ENCODE measurements around the gene CERS6. TPM values are rescaled to one million over a fixed set of nuclear protein-coding genes. Genes with fewer than 3 reads are reported as not detected.

The CERS6 gene
- total and polyA plus RNA-seq, 10 of the 15 experiments (the other 5 are each of a cell fraction or from before 2014, with no cell fraction given) = 1.3 to 20.4 (median 14.1) TPM

DNA sequence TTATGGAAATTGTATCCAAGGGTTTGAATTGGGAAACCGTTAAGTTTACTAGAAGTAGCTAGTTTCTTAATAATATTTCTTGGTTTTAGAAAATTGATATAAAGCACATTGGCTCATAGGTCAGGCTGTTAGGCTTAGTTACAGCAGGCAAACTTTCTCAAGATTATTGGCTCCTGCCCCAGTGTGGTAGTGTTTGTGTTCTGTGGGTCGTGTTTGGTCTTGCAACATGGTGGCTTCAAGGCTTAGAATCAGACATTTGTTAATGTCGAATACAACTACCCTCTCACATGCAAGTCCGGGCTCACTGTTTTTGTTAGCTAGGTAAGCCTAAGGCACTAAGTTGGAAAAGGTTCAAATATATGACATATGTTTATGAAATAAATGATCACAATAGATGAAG lies 19.6 kb downstream of the CERS6 start (continued):
- TF ChIP-seq, protein P1, sequence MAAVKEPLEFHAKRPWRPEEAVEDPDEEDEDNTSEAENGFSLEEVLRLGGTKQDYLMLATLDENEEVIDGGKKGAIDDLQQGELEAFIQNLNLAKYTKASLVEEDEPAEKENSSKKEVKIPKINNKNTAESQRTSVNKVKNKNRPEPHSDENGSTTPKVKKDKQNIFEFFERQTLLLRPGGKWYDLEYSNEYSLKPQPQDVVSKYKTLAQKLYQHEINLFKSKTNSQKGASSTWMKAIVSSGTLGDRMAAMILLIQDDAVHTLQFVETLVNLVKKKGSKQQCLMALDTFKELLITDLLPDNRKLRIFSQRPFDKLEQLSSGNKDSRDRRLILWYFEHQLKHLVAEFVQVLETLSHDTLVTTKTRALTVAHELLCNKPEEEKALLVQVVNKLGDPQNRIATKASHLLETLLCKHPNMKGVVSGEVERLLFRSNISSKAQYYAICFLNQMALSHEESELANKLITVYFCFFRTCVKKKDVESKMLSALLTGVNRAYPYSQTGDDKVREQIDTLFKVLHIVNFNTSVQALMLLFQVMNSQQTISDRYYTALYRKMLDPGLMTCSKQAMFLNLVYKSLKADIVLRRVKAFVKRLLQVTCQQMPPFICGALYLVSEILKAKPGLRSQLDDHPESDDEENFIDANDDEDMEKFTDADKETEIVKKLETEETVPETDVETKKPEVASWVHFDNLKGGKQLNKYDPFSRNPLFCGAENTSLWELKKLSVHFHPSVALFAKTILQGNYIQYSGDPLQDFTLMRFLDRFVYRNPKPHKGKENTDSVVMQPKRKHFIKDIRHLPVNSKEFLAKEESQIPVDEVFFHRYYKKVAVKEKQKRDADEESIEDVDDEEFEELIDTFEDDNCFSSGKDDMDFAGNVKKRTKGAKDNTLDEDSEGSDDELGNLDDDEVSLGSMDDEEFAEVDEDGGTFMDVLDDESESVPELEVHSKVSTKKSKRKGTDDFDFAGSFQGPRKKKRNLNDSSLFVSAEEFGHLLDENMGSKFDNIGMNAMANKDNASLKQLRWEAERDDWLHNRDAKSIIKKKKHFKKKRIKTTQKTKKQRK (IDR thresholded peaks at IDR 0.05; ENCODE audit: low read depth, low read length) = no peak
- no peak for TF ChIP-seq ZNF622 (IDR thresholded peaks at IDR 0.05)
- TF ChIP-seq, protein P2, sequence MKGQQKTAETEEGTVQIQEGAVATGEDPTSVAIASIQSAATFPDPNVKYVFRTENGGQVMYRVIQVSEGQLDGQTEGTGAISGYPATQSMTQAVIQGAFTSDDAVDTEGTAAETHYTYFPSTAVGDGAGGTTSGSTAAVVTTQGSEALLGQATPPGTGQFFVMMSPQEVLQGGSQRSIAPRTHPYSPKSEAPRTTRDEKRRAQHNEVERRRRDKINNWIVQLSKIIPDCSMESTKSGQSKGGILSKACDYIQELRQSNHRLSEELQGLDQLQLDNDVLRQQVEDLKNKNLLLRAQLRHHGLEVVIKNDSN (IDR thresholded peaks at IDR 0.05; ENCODE audit: borderline replicate concordance, extremely low read length, insufficient read depth, low read depth, low read length) = no peak
- TF ChIP-seq, protein P3, sequence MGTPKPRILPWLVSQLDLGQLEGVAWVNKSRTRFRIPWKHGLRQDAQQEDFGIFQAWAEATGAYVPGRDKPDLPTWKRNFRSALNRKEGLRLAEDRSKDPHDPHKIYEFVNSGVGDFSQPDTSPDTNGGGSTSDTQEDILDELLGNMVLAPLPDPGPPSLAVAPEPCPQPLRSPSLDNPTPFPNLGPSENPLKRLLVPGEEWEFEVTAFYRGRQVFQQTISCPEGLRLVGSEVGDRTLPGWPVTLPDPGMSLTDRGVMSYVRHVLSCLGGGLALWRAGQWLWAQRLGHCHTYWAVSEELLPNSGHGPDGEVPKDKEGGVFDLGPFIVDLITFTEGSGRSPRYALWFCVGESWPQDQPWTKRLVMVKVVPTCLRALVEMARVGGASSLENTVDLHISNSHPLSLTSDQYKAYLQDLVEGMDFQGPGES (IDR thresholded peaks at IDR 0.05) = no peak
- TF ChIP-seq, protein P4, sequence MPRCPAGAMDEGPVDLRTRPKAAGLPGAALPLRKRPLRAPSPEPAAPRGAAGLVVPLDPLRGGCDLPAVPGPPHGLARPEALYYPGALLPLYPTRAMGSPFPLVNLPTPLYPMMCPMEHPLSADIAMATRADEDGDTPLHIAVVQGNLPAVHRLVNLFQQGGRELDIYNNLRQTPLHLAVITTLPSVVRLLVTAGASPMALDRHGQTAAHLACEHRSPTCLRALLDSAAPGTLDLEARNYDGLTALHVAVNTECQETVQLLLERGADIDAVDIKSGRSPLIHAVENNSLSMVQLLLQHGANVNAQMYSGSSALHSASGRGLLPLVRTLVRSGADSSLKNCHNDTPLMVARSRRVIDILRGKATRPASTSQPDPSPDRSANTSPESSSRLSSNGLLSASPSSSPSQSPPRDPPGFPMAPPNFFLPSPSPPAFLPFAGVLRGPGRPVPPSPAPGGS (IDR thresholded peaks at IDR 0.05; ENCODE audit: borderline replicate concordance, insufficient read depth, low read depth, low read length, poor library complexity, severe bottlenecking) = no peak
- TF ChIP-seq EZH2 (IDR thresholded peaks at IDR 0.05; ENCODE audit: borderline replicate concordance, control insufficient read depth, low read depth, low read length) = no peak
- no peak for TF ChIP-seq POU2F2 (IDR thresholded peaks at IDR 0.05; ENCODE audit: borderline replicate concordance, low read depth, low read length)
- no peak for TF ChIP-seq BMI1 (IDR thresholded peaks at IDR 0.05; ENCODE audit: borderline replicate concordance)
- no peak for TF ChIP-seq SUPT20H (IDR thresholded peaks at IDR 0.05; ENCODE audit: borderline replicate concordance, control insufficient read depth, low read depth, low read length)
- TF ChIP-seq, protein P5, sequence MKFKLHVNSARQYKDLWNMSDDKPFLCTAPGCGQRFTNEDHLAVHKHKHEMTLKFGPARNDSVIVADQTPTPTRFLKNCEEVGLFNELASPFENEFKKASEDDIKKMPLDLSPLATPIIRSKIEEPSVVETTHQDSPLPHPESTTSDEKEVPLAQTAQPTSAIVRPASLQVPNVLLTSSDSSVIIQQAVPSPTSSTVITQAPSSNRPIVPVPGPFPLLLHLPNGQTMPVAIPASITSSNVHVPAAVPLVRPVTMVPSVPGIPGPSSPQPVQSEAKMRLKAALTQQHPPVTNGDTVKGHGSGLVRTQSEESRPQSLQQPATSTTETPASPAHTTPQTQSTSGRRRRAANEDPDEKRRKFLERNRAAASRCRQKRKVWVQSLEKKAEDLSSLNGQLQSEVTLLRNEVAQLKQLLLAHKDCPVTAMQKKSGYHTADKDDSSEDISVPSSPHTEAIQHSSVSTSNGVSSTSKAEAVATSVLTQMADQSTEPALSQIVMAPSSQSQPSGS (IDR thresholded peaks at IDR 0.05; ENCODE audit: low read length) = no peak

Measured in GM12878 (cell line).